ENCODE results near the gene AKNA. TPM values are rescaled to one million over a fixed set of nuclear protein-coding genes. Genes with fewer than 3 reads are reported as not detected.

The AKNA gene
- total RNA-seq, 1 experiment from 2014 or later: 20.6 TPM

GRCh38 chr9:114388357-114388682, 538 bp upstream of the AKNA start (continued):
- TF ChIP-seq MAX (IDR thresholded peaks at IDR 0.05): no peak
- TF ChIP-seq ZBTB33 (IDR thresholded peaks at IDR 0.05; ENCODE audit: extremely low read depth, insufficient replicate concordance, low read length): no peak
- no peak for TF ChIP-seq CBX3 (IDR thresholded peaks at IDR 0.05; ENCODE audit: low read depth)
- no peak for TF ChIP-seq FOSL1 (IDR thresholded peaks at IDR 0.05; ENCODE audit: low read depth)
- TF ChIP-seq EZH2 (IDR thresholded peaks at IDR 0.05): no peak
- TF ChIP-seq ELF1 (IDR thresholded peaks at IDR 0.05; ENCODE audit: borderline replicate concordance, low read depth): no peak

- RAD21 ChIA-PET (ENCODE audit: low non-redundant PET in 1 of 2, low total read pairs in 2 of 2, uncharacterized antibody in 2 of 2, unreplicated experiment in 2 of 2): no interaction called here
- DNase-seq (ENCODE audit: low read depth, low spot score) (no peak), ATAC-seq (no peak)
- H3K9me3 ChIP-seq (ENCODE audit: control insufficient read depth in 1 of 2, insufficient read depth in 1 of 2, low read depth in 1 of 2, low read length in 2 of 2): no peaks in the 10 kb centered on the region
- H3K79me2 ChIP-seq (ENCODE audit: insufficient read depth, low read length): no peaks in the 10 kb centered on the region
- peaks cover 4 to 18% of the 10 kb centered on the region in 2 experiments; a peak in 2 of 4 replicates for H3K4me1 ChIP-seq (ENCODE audit: control insufficient read depth in 1 of 2, insufficient read depth in 2 of 2, low read length in 2 of 2)
- H3K4me3 ChIP-seq (replicated peaks in 1 of 2; ENCODE audit: low read depth in 1 of 2, low read length in 2 of 2): no peak overlapping the region
- H2AFZ ChIP-seq (ENCODE audit: low read depth, low read length, poor library complexity, severe bottlenecking): no peak overlapping the region
- H3K36me3 ChIP-seq (ENCODE audit: control insufficient read depth in 1 of 2, insufficient read depth in 2 of 2, low read length in 2 of 2): no peaks in the 10 kb centered on the region
- H3K9ac ChIP-seq (ENCODE audit: low read length): no peak overlapping the region
- no TSS peak for BruUV-seq (replicated peaks)
- CTCF ChIA-PET: no interaction called here
- H3K27me3 ChIP-seq (ENCODE audit: insufficient read depth, low read length): no peaks in the 10 kb centered on the region
- intact Hi-C loops (cut with micrococcal nuclease): no loop called here
- no peak overlapping the region for H3K4me2 ChIP-seq (ENCODE audit: low read length)
- no peak overlapping the region for H3K27ac ChIP-seq (ENCODE audit: low read depth, low read length)
- no peaks in the 10 kb centered on the region for H3K9me2 ChIP-seq (ENCODE audit: insufficient read depth)
- H4K20me1 ChIP-seq (ENCODE audit: insufficient read depth): no peaks in the 10 kb centered on the region
- POLR2A ChIA-PET: interaction anchor here (1.3 kb wide), 1 partner anchor 9 kb away, joined by 4 read pairs; no protein-coding TSS in a partner anchor
- TF ChIP-seq ZNF274 (IDR thresholded peaks at IDR 0.05; ENCODE audit: low read depth, low read length) (no peak), POLR2A (IDR thresholded peaks at IDR 0.05; ENCODE audit: borderline replicate concordance, extremely low read depth, insufficient read depth, insufficient read length) (no peak), ZFX (IDR thresholded peaks at IDR 0.05) (no peak), SP1 (IDR thresholded peaks at IDR 0.05; ENCODE audit: low read depth) (no peak), REST (IDR thresholded peaks at IDR 0.05; ENCODE audit: low read depth) (no peak), TCF7L2 (IDR thresholded peaks at IDR 0.05; ENCODE audit: borderline replicate concordance, extremely low read depth, insufficient read depth, insufficient read length) (no peak), EGR1 (IDR thresholded peaks at IDR 0.05; ENCODE audit: low read depth) (no peak), JUND (IDR thresholded peaks at IDR 0.05) (no peak), ELF1 (IDR thresholded peaks at IDR 0.05; ENCODE audit: borderline replicate concordance, low read depth) (no peak), ZBTB33 (IDR thresholded peaks at IDR 0.05; ENCODE audit: extremely low read depth, insufficient replicate concordance, low read length) (no peak), SRF (IDR thresholded peaks at IDR 0.05; ENCODE audit: low read depth) (no peak), YY1 (IDR thresholded peaks at IDR 0.05; ENCODE audit: extremely low read depth, insufficient replicate concordance, low read depth, low read length) (no peak), POLR2AphosphoS5 (IDR thresholded peaks at IDR 0.05; ENCODE audit: low read depth, low read length) (no peak), MAX (IDR thresholded peaks at IDR 0.05) (no peak)
Observed at GRCh38 chr9:114386886-114387679, 699 bp downstream of the AKNA start.
